22Rv1 (cell line): ENCODE data around the gene COLQ.

Experiments
- H3K27ac ChIP-seq: fragments of 450-650 bp; 2 replicates; pipeline ENCODE4 v1.5.1; 2017
- CTCF ChIP-seq: fragments of 450-650 bp; IDR thresholded peaks from 2 replicates; pipeline ENCODE4 v1.5.1; 2017; ENCODE audit warnings: mild to moderate bottlenecking
- ZFX ChIP-seq: fragments of 450-650 bp; IDR thresholded peaks from 2 replicates; pipeline ENCODE4 v1.6.1; 2017; ENCODE audit warnings: antibody characterized with exemption, borderline replicate concordance

The COLQ gene

GRCh38 chr3:15454965-15455364 is 66.5 kb downstream of the COLQ start:
- no peak overlapping the region for H3K27ac ChIP-seq
- no peak for TF ChIP-seq ZFX
- TF ChIP-seq CTCF = no peak

GRCh38 chr3:15453991-15454625 is 67.4 kb downstream of the COLQ start:
- TF ChIP-seq CTCF (no peak), ZFX (no peak)
- no peak overlapping the region for H3K27ac ChIP-seq

- TF ChIP-seq CTCF (no peak), ZFX (no peak)
- H3K27ac ChIP-seq = no peak overlapping the region
Measured at GRCh38 chr3:15453501-15453900, 68.0 kb downstream of the COLQ start.

GRCh38 chr3:15452961-15453360 is 68.5 kb downstream of the COLQ start:
- no peak overlapping the region for H3K27ac ChIP-seq
- TF ChIP-seq ZFX (no peak), CTCF (no peak)

GRCh38 chr3:15452156-15452555 is 69.3 kb downstream of the COLQ start:
- H3K27ac ChIP-seq = no peak overlapping the region
- TF ChIP-seq CTCF (no peak), ZFX (no peak)

- no peak for TF ChIP-seq ZFX
- no peak for TF ChIP-seq CTCF
- no peak overlapping the region for H3K27ac ChIP-seq
Measured at GRCh38 chr3:15451216-15452113, 70.0 kb downstream of the COLQ start.
